IMR-90 (cell line): Measurements from ENCODE around the gene GALC. TPM values are rescaled to one million over a fixed set of nuclear protein-coding genes. Genes with fewer than 3 reads are reported as not detected.

ENCODE experiments used
- ATAC-seq: fragments of 200-7000 bp; cut with Tn5 transposase; 2 replicates; pipeline ENCODE4 v1.9.1; 2020; ENCODE audit warnings: low read depth, mild to moderate bottlenecking, moderate library complexity
- BruUV-seq: library from RNA; stranded (reverse); fragments of 400-500 nt; replicated peaks from 2 replicates; lab custom pipeline; 2021; lab: Mats Ljungman, UMichigan
- CTCF ChIA-PET: fragments of 300-600 bp; formaldehyde crosslinking; extraction: SDS; loops from one replicate; lab custom pipeline; 2021; ENCODE audit warnings: antibody characterized with exemption; lab: Yijun Ruan, JAX
- POLR2A ChIA-PET: fragments of 300-600 bp; sonication (Branson Sonifier 250); formaldehyde crosslinking; loops from one replicate; lab custom pipeline; 2022; ENCODE audit warnings: antibody characterized with exemption; ENCODE audit not compliant: unreplicated experiment; lab: Charles Lee
- DNase-seq: peaks from one replicate; pipeline ENCODE4 v3.0.0; 2013
- H2AFZ ChIP-seq: replicated peaks from 2 replicates; pipeline ENCODE3; 2013; ENCODE audit warnings: low read length, mild to moderate bottlenecking; ENCODE audit not compliant: poor library complexity
- H2AK5ac ChIP-seq: 2 replicates; pipeline ENCODE4 v1.6.1; 2013; ENCODE audit warnings: low read depth, low read length, inconsistent platforms
- H2AK9ac ChIP-seq: replicated peaks from 2 replicates; pipeline ENCODE3; 2013; ENCODE audit warnings: mild to moderate bottlenecking, low read depth, low read length, moderate library complexity; ENCODE audit not compliant: poor library complexity
- H2BK120ac ChIP-seq: 2 replicates; pipeline ENCODE4 v1.6.1; 2013; ENCODE audit warnings: low read depth, low read length, inconsistent platforms
- H2BK15ac ChIP-seq: 3 replicates; pipeline ENCODE4 v1.6.1; 2013; ENCODE audit warnings: low read depth, low read length, inconsistent platforms
- H2BK20ac ChIP-seq: 2 replicates; pipeline ENCODE4 v1.6.1; 2013; ENCODE audit warnings: low read depth, mild to moderate bottlenecking, inconsistent platforms, low read length, moderate library complexity
- H2BK5ac ChIP-seq: 2 replicates; pipeline ENCODE4 v1.6.1; 2013; ENCODE audit warnings: mild to moderate bottlenecking, low read depth, low read length, inconsistent platforms; ENCODE audit not compliant: poor library complexity, severe bottlenecking
- H3K14ac ChIP-seq: replicated peaks from 2 replicates; pipeline ENCODE4 v1.6.1; 2013; ENCODE audit warnings: low read depth, low read length, inconsistent platforms
- H3K18ac ChIP-seq: 2 replicates; pipeline ENCODE4 v1.6.1; 2013; ENCODE audit warnings: low read depth, low read length, control low read depth
- H3K23ac ChIP-seq: 2 replicates; pipeline ENCODE4 v1.6.1; 2013; ENCODE audit warnings: low read depth, low read length, inconsistent platforms
- H3K27ac ChIP-seq: 2 replicates; pipeline ENCODE4 v1.5.1; 2013; ENCODE audit warnings: mild to moderate bottlenecking, control low read depth, low read length; ENCODE audit not compliant: insufficient read depth
- H3K27me3 ChIP-seq: 2 replicates; pipeline ENCODE4 v1.6.1; 2013; ENCODE audit warnings: low read length; ENCODE audit not compliant: control insufficient read depth, insufficient read depth
- H3K36me3 ChIP-seq: 2 replicates; pipeline ENCODE4 v1.6.1; 2013; ENCODE audit warnings: low read length, mixed read lengths; ENCODE audit not compliant: control insufficient read depth, insufficient read depth
- H3K4ac ChIP-seq: 2 replicates; pipeline ENCODE4 v1.6.1; 2013; ENCODE audit warnings: low read depth, low read length, inconsistent platforms
- H3K4me1 ChIP-seq: 2 replicates; pipeline ENCODE4 v1.6.1; 2013; ENCODE audit warnings: low read length, mixed read lengths; ENCODE audit not compliant: control insufficient read depth, insufficient read depth
- H3K4me2 ChIP-seq: 2 replicates; pipeline ENCODE4 v1.6.1; 2013; ENCODE audit warnings: low read depth, mild to moderate bottlenecking, control low read depth, low read length, moderate library complexity
- H3K4me3 ChIP-seq: 2 replicates; pipeline ENCODE4 v1.5.1; 2013; ENCODE audit warnings: low read depth, mild to moderate bottlenecking, control low read depth, low read length, moderate library complexity; ENCODE audit not compliant: insufficient read depth
- H3K56ac ChIP-seq: 2 replicates; pipeline ENCODE4 v1.6.1; 2013; ENCODE audit warnings: low read length, inconsistent platforms; ENCODE audit not compliant: insufficient read depth; ENCODE audit errors: extremely low read depth
- H3K79me1 ChIP-seq, 2 experiments: 2 replicates each; pipeline ENCODE4 v1.6.1; 2013; ENCODE audit warnings: low read length in 2 of 2, inconsistent platforms in 1 of 2, low read depth in 1 of 2
- H3K9ac ChIP-seq: 2 replicates; pipeline ENCODE4 v1.6.1; 2013; ENCODE audit warnings: low read depth, low read length, control low read depth
- H3K9me1 ChIP-seq: 2 replicates; pipeline ENCODE4 v1.6.1; 2013; ENCODE audit warnings: low read length, inconsistent platforms; ENCODE audit not compliant: insufficient read depth
- H3K9me3 ChIP-seq: 2 replicates; pipeline ENCODE4 v1.6.1; 2013; ENCODE audit warnings: low read length; ENCODE audit not compliant: control insufficient read depth, insufficient read depth
- H4K20me1 ChIP-seq: 2 replicates; pipeline ENCODE4 v1.6.1; 2013; ENCODE audit warnings: low read length, inconsistent platforms; ENCODE audit not compliant: insufficient read depth
- H4K5ac ChIP-seq: 2 replicates; pipeline ENCODE4 v1.6.1; 2013; ENCODE audit warnings: mild to moderate bottlenecking, low read depth, low read length, control low read depth
- H4K8ac ChIP-seq, 2 experiments: 2 replicates each; pipeline ENCODE4 v1.6.1; 2013; ENCODE audit warnings: low read depth in 2 of 2, low read length in 2 of 2, control low read depth in 1 of 2, inconsistent platforms in 1 of 2
- H4K91ac ChIP-seq: 2 replicates; pipeline ENCODE4 v1.6.1; 2013; ENCODE audit warnings: low read depth, low read length, inconsistent platforms; ENCODE audit not compliant: insufficient read depth
- BHLHE40 ChIP-seq: fragments of 150-350 bp; IDR thresholded peaks from 2 replicates; pipeline ENCODE4 v1.6.1; 2016; ENCODE audit warnings: mild to moderate bottlenecking, low read depth, low read length
- CEBPB ChIP-seq: IDR thresholded peaks from 2 replicates; pipeline ENCODE4 v1.6.1; 2012; ENCODE audit warnings: low read depth, low read length, improper control_type of control experiment
- FOS ChIP-seq: fragments of 150-350 bp; IDR thresholded peaks from 2 replicates; pipeline ENCODE4 v1.6.1; 2016; ENCODE audit warnings: low read depth, low read length
- MAFK ChIP-seq: IDR thresholded peaks from 2 replicates; pipeline ENCODE4 v1.6.1; 2012; ENCODE audit warnings: low read depth, low read length, improper control_type of control experiment
- MAZ ChIP-seq: IDR thresholded peaks from 2 replicates; pipeline ENCODE4 v1.6.1; 2012; ENCODE audit warnings: low read depth, mild to moderate bottlenecking, low read length, improper control_type of control experiment, moderate library complexity, borderline replicate concordance
- MXI1 ChIP-seq: IDR thresholded peaks from 2 replicates; pipeline ENCODE4 v1.6.1; 2012; ENCODE audit warnings: low read depth, mild to moderate bottlenecking, low read length, moderate library complexity, borderline replicate concordance
- NFE2L2 ChIP-seq: fragments of 150-350 bp; IDR thresholded peaks from 2 replicates; pipeline ENCODE4 v1.6.1; 2016; ENCODE audit warnings: low read depth, mild to moderate bottlenecking, low read length
- RAD21 ChIP-seq: IDR thresholded peaks from 2 replicates; pipeline ENCODE4 v1.6.1; 2012; ENCODE audit warnings: low read length, improper control_type of control experiment
- RCOR1 ChIP-seq: IDR thresholded peaks from 2 replicates; pipeline ENCODE4 v1.6.1; 2012; ENCODE audit warnings: mild to moderate bottlenecking, low read length, improper control_type of control experiment; ENCODE audit not compliant: insufficient replicate concordance
- SMC3 ChIP-seq: fragments of 150-350 bp; IDR thresholded peaks from 2 replicates; pipeline ENCODE4 v1.6.1; 2016; ENCODE audit warnings: low read depth, mild to moderate bottlenecking, antibody characterized with exemption, low read length, moderate library complexity
- dilution Hi-C: fragments of 300-500 bp; cut with HindIII; formaldehyde crosslinking; loops from one replicate; pipeline ENCODE4 v1.14.3; 2018; ENCODE audit warnings: low sequenced_read_pairs; ENCODE audit not compliant: unreplicated experiment
- in situ Hi-C: fragments of 300-500 bp; cut with MboI; formaldehyde crosslinking; loops from 3 replicates; pipeline ENCODE4 v1.14.3; 2019; ENCODE audit warnings: low sequenced_read_pairs, inconsistent platforms, mixed read lengths
- intact Hi-C: fragments of 100-400 bp; cut with micrococcal nuclease; formaldehyde crosslinking; loops from 2 replicates; pipeline ENCODE4 v1.10.0; 2022
- polyA plus RNA-seq, 3 experiments: library from polyadenylated mRNA; depleted of rRNA; stranded (reverse); fragments of >200 nt; gene quantifications; 2 replicates each; pipeline ENCODE4 v1.2.3, GENCODE V29; 2012; ENCODE audit warnings: low replicate concordance in 1 of 3
- total RNA-seq: library from RNA; depleted of rRNA; stranded (reverse); fragments of >200 nt; gene quantifications from 2 replicates; pipeline ENCODE4 v1.2.3, GENCODE V29; 2012
- TF ChIP-seq, protein P1 (sequence below): fragments of 150-350 bp; IDR thresholded peaks from 2 replicates; pipeline ENCODE4 v1.6.1; 2017; ENCODE audit warnings: mild to moderate bottlenecking, antibody characterized with exemption, low read length, low read depth
- TF ChIP-seq, protein P2 (sequence below): conservative IDR thresholded peaks from 2 replicates; pipeline ENCODE4 v1.5.1; 2012; ENCODE audit warnings: mild to moderate bottlenecking, low read depth, low read length, improper control_type of control experiment
- TF ChIP-seq, protein P3 (sequence below): fragments of 150-350 bp; IDR thresholded peaks from 2 replicates; pipeline ENCODE4 v1.6.1; 2016; ENCODE audit warnings: low read depth, mild to moderate bottlenecking, low read length, moderate library complexity, borderline replicate concordance

GALC gene
- total and polyA plus RNA-seq, 2 of the 4 experiments (the other 2 are of a cell fraction) = 6.3 to 7.9 TPM

DNA sequence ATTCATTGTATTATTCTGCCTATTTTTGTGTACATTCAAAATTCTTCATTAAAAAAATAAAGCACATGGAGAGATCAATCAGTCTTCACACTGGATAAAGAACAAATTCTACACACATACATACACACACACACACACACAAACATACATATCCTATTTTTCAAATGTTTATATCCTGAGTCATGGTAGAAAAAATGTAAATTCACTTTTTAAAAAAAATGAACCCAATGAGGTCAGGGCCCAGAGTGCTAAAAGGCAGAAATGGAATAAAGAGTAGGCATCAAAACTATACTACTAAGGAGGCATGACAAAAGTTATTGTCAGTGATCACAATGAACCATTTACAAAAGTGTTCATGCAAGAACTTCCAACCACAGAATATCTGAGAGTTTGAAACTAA lies 17.3 kb downstream of the GALC start:
- H3K27me3 ChIP-seq = no peaks in the 10 kb centered on the region
- CTCF ChIA-PET = no interaction called here
- TF ChIP-seq, protein P1, sequence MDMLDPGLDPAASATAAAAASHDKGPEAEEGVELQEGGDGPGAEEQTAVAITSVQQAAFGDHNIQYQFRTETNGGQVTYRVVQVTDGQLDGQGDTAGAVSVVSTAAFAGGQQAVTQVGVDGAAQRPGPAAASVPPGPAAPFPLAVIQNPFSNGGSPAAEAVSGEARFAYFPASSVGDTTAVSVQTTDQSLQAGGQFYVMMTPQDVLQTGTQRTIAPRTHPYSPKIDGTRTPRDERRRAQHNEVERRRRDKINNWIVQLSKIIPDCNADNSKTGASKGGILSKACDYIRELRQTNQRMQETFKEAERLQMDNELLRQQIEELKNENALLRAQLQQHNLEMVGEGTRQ = no peak
- TF ChIP-seq NFE2L2 (no peak), MXI1 (no peak), MAFK (no peak), FOS (no peak), BHLHE40 (no peak), SMC3 (no peak), RCOR1 (no peak), MAZ (no peak), RAD21 (no peak), CEBPB (no peak)
- TF ChIP-seq, protein P2, sequence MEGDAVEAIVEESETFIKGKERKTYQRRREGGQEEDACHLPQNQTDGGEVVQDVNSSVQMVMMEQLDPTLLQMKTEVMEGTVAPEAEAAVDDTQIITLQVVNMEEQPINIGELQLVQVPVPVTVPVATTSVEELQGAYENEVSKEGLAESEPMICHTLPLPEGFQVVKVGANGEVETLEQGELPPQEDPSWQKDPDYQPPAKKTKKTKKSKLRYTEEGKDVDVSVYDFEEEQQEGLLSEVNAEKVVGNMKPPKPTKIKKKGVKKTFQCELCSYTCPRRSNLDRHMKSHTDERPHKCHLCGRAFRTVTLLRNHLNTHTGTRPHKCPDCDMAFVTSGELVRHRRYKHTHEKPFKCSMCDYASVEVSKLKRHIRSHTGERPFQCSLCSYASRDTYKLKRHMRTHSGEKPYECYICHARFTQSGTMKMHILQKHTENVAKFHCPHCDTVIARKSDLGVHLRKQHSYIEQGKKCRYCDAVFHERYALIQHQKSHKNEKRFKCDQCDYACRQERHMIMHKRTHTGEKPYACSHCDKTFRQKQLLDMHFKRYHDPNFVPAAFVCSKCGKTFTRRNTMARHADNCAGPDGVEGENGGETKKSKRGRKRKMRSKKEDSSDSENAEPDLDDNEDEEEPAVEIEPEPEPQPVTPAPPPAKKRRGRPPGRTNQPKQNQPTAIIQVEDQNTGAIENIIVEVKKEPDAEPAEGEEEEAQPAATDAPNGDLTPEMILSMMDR = no peak
- TF ChIP-seq, protein P3, sequence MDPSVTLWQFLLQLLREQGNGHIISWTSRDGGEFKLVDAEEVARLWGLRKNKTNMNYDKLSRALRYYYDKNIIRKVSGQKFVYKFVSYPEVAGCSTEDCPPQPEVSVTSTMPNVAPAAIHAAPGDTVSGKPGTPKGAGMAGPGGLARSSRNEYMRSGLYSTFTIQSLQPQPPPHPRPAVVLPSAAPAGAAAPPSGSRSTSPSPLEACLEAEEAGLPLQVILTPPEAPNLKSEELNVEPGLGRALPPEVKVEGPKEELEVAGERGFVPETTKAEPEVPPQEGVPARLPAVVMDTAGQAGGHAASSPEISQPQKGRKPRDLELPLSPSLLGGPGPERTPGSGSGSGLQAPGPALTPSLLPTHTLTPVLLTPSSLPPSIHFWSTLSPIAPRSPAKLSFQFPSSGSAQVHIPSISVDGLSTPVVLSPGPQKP = no peak
- H4K91ac ChIP-seq = no peak overlapping the region
- no peak overlapping the region for H3K23ac ChIP-seq
- no peak overlapping the region for H4K5ac ChIP-seq
- no TSS peak for BruUV-seq
- dilution Hi-C loops (no loop called here), in situ Hi-C loops (no loop called here), intact Hi-C loops (no loop called here)
- peak; percentile 54 for DNase-seq
- H3K36me3 ChIP-seq = no peaks in the 10 kb centered on the region
- no peak overlapping the region for H2BK20ac ChIP-seq
- H3K9me1 ChIP-seq = no peaks in the 10 kb centered on the region
- no peak overlapping the region for H2AK5ac ChIP-seq
- POLR2A ChIA-PET = no interaction called here
- no peak overlapping the region for H4K8ac ChIP-seq
- H3K4me2 ChIP-seq = no peak overlapping the region
- H3K4ac ChIP-seq = no peak overlapping the region
- H2BK15ac ChIP-seq = no peak overlapping the region
- no peak overlapping the region for H3K4me3 ChIP-seq
- no peaks in the 10 kb centered on the region for H3K9me3 ChIP-seq
- H3K18ac ChIP-seq = no peak overlapping the region
- H3K14ac ChIP-seq = no peak overlapping the region
- no peak overlapping the region for H2BK5ac ChIP-seq
- H3K4me1 ChIP-seq = no peaks in the 10 kb centered on the region
- no peaks in the 10 kb centered on the region for H4K20me1 ChIP-seq
- peak; percentile 75 for ATAC-seq
- no peak overlapping the region for H2BK120ac ChIP-seq
- no peak overlapping the region for H3K56ac ChIP-seq
- no peak overlapping the region for H2AFZ ChIP-seq
- no peak overlapping the region for H2AK9ac ChIP-seq
- no peaks in the 10 kb centered on the region for H3K79me1 ChIP-seq
- no peak overlapping the region for H3K27ac ChIP-seq
- H3K9ac ChIP-seq = no peak overlapping the region
